HK-2 (cell line): ENCODE data around the gene LRMDA.
"Not testable (repeated sequence)": the region's sequence is repeated elsewhere in the genome, so short reads cannot be mapped to it uniquely, and the experiment has no call there.

Source experiments
- DNase-seq: peaks from one replicate; pipeline ENCODE4 v3.0.0-alpha.2; 2018; ENCODE audit not compliant: unreplicated experiment

LRMDA gene

GRCh38 chr10:75611993-75612372 is 180.6 kb downstream of the LRMDA start:
- DNase-seq, result no peak

- no peak for DNase-seq
These were observed 181.7 kb downstream of the LRMDA start for GRCh38 chr10:75612904-75613684.

GRCh38 chr10:75613685-75614504 is 182.5 kb downstream of the LRMDA start:
- no peak for DNase-seq

GRCh38 chr10:75616076-75616475 is 184.7 kb downstream of the LRMDA start:
- DNase-seq, result no peak

GRCh38 chr10:75616874-75617478 is 185.6 kb downstream of the LRMDA start:
- no peak for DNase-seq

GRCh38 chr10:75617485-75618155 is 186.2 kb downstream of the LRMDA start:
- no peak for DNase-seq

- no peak for DNase-seq
These were observed 188.2 kb downstream of the LRMDA start for GRCh38 chr10:75619635-75620034.

- no peak for DNase-seq
These were observed 188.9 kb downstream of the LRMDA start for GRCh38 chr10:75620356-75620755.

- DNase-seq, result not testable (repeated sequence)
These were observed 189.6 kb downstream of the LRMDA start for GRCh38 chr10:75621003-75621402.

- DNase-seq, result no peak
These were observed 191.1 kb downstream of the LRMDA start for GRCh38 chr10:75622503-75622902.

GRCh38 chr10:75623310-75624093 is 192.1 kb downstream of the LRMDA start:
- DNase-seq, result no peak

GRCh38 chr10:75624638-75625037 is 193.2 kb downstream of the LRMDA start:
- no peak for DNase-seq

GRCh38 chr10:75630746-75631145 is 199.3 kb downstream of the LRMDA start:
- no peak for DNase-seq

- DNase-seq, result no peak
These were observed 201.5 kb downstream of the LRMDA start for GRCh38 chr10:75632805-75633462.

GRCh38 chr10:75633568-75633967 is 202.1 kb downstream of the LRMDA start:
- no peak for DNase-seq

- no peak for DNase-seq
These were observed 203.5 kb downstream of the LRMDA start for GRCh38 chr10:75634947-75635346.

- no peak for DNase-seq
These were observed 207.3 kb downstream of the LRMDA start for GRCh38 chr10:75638752-75639151.

- no peak for DNase-seq
These were observed 208.3 kb downstream of the LRMDA start for GRCh38 chr10:75639736-75640135.

- DNase-seq, result no peak
These were observed 209.0 kb downstream of the LRMDA start for GRCh38 chr10:75640381-75640780.

GRCh38 chr10:75640803-75641202 is 209.4 kb downstream of the LRMDA start:
- DNase-seq, result no peak

- no peak for DNase-seq
These were observed 212.0 kb downstream of the LRMDA start for GRCh38 chr10:75643405-75643804.
